ENCODE results near the gene RNASET2.
"Not testable (repeated sequence)": the region's sequence is repeated elsewhere in the genome, so short reads cannot be mapped to it uniquely, and the experiment has no call there.

Gene RNASET2

GRCh38 chr6:166969390-166970002, 13.1 kb upstream of the RNASET2 start:
- DNase-seq, result no peak

GRCh38 chr6:166966268-166966667, 9.9 kb upstream of the RNASET2 start:
- DNase-seq, result no peak

GRCh38 chr6:166960609-166960978, 4.2 kb upstream of the RNASET2 start:
- no peak for DNase-seq

GRCh38 chr6:166959911-166960608, 3.7 kb upstream of the RNASET2 start:
- DNase-seq, result no peak

GRCh38 chr6:166958926-166959861, 2.8 kb upstream of the RNASET2 start:
- peak; percentile 69 for DNase-seq

- DNase-seq, result no peak
Observed at GRCh38 chr6:166957805-166958076, 1.4 kb upstream of the RNASET2 start.

GRCh38 chr6:166957087-166957804, 896 bp upstream of the RNASET2 start:
- DNase-seq, result peak; percentile 70

- DNase-seq, result peak; percentile 56
Observed at GRCh38 chr6:166955865-166956443, 396 bp downstream of the RNASET2 start.

- peak; percentile 80 for DNase-seq
Observed at GRCh38 chr6:166955121-166955864, 1.1 kb downstream of the RNASET2 start.

GRCh38 chr6:166954118-166954713, 2.1 kb downstream of the RNASET2 start:
- no peak for DNase-seq

- DNase-seq, result no peak
Observed at GRCh38 chr6:166952567-166953486, 3.5 kb downstream of the RNASET2 start.

- no peak for DNase-seq
Observed at GRCh38 chr6:166952121-166952520, 4.2 kb downstream of the RNASET2 start.

GRCh38 chr6:166951670-166952060, 4.7 kb downstream of the RNASET2 start:
- no peak for DNase-seq

- DNase-seq, result peak; percentile 86
Observed at GRCh38 chr6:166950892-166951669, 5.3 kb downstream of the RNASET2 start.

GRCh38 chr6:166950443-166950821, 5.9 kb downstream of the RNASET2 start:
- no peak for DNase-seq

- DNase-seq, result no peak
Observed at GRCh38 chr6:166949528-166950442, 6.6 kb downstream of the RNASET2 start.

- DNase-seq, result not testable (repeated sequence)
Observed at GRCh38 chr6:166948724-166949123, 7.6 kb downstream of the RNASET2 start.

GRCh38 chr6:166947251-166947650, 9.1 kb downstream of the RNASET2 start:
- no peak for DNase-seq

GRCh38 chr6:166946125-166946524, 10.2 kb downstream of the RNASET2 start:
- DNase-seq, result no peak
